NCI-H524 treated with DMSO at 0.1 percent for 48 hours (cell line): ENCODE data around the gene KDM2A.

Source experiments
- DNase-seq: peaks from one replicate; lab custom pipeline; 2025; lab: John Stamatoyannopoulos, UW

Gene KDM2A

GRCh38 chr11:67285541-67286498 lies 166.8 kb downstream of the KDM2A start:
- no peak for DNase-seq

- no peak for DNase-seq
Measured at GRCh38 chr11:67286621-67287333, 167.7 kb downstream of the KDM2A start.

GRCh38 chr11:67287355-67288197 lies 168.5 kb downstream of the KDM2A start:
- no peak for DNase-seq

- no peak for DNase-seq
Measured at GRCh38 chr11:67288198-67288451, 169.1 kb downstream of the KDM2A start.

GRCh38 chr11:67288452-67289225 lies 169.6 kb downstream of the KDM2A start:
- DNase-seq = peak; percentile 12

- DNase-seq = no peak
Measured at GRCh38 chr11:67289226-67289650, 170.2 kb downstream of the KDM2A start, which contains the start of gene ANKRD13D. Gene ANKRD13D (plus strand): TSS chr11:67289303. CDS start chr11:67289461, 158 bp downstream.

GRCh38 chr11:67289651-67290479 lies 170.8 kb downstream of the KDM2A start:
- no peak for DNase-seq

GRCh38 chr11:67290801-67291200 lies 171.7 kb downstream of the KDM2A start:
- no peak for DNase-seq

- DNase-seq = no peak
Measured at GRCh38 chr11:67291481-67292381, 172.7 kb downstream of the KDM2A start.

- DNase-seq = no peak
Measured at GRCh38 chr11:67292671-67293070, 173.6 kb downstream of the KDM2A start.

- DNase-seq = no peak
Measured at GRCh38 chr11:67293090-67293489, 174.0 kb downstream of the KDM2A start.

- no peak for DNase-seq
Measured at GRCh38 chr11:67295846-67296245, 176.8 kb downstream of the KDM2A start.

GRCh38 chr11:67298786-67299185 lies 179.7 kb downstream of the KDM2A start:
- no peak for DNase-seq

GRCh38 chr11:67299471-67300191 lies 180.6 kb downstream of the KDM2A start:
- DNase-seq = no peak

- no peak for DNase-seq
Measured at GRCh38 chr11:67300256-67300755, 181.2 kb downstream of the KDM2A start.

GRCh38 chr11:67300756-67301312 lies 181.8 kb downstream of the KDM2A start:
- no peak for DNase-seq

GRCh38 chr11:67301313-67301921 lies 182.4 kb downstream of the KDM2A start:
- DNase-seq = no peak
